T-helper 1 cell treated with Interleukin-12 subunit alpha and Interleukin-12 subunit beta and Interleukin-4 antibody, amounts not matched to agents 30 ng/mL and 1 ng/mL, for 36 hours (primary cell): ENCODE data around the gene FGFR3. TPM values are rescaled to one million over a fixed set of nuclear protein-coding genes. Genes with fewer than 3 reads are reported as not detected.

Experiments
- intact Hi-C: fragments of 100-400 bp; cut with micrococcal nuclease; formaldehyde crosslinking; loops from one replicate; pipeline ENCODE4 v1.15.1; 2024
- total RNA-seq: library from RNA; stranded (reverse); gene quantifications from 2 replicates; pipeline ENCODE4 v1.2.3, GENCODE V29; 2022

FGFR3 gene
- total RNA-seq, 1 donor from 2014 or later = 0.39 TPM

DNA sequence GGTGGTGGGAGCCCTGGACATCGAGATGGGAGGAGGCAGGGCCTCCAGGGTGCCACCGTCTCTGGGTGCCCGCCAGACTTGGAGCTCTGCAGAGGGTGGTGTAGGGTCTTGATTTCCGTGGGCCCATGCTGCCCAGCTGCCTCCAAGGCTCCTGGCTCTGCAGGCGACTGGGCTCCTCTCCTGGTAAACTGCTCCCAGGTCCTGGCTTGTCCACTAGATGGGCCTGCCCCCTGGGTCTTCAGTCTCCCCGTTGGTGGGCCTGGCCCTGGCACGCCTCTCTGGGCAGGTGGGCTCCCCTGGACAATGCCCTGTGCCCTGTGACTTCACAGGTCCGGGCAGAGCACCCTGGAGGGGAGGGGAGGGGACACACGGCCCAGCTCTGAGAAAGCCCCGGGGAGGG lies 7.7 kb downstream of the FGFR3 start:
- intact Hi-C loops = no loop called here

DNA sequence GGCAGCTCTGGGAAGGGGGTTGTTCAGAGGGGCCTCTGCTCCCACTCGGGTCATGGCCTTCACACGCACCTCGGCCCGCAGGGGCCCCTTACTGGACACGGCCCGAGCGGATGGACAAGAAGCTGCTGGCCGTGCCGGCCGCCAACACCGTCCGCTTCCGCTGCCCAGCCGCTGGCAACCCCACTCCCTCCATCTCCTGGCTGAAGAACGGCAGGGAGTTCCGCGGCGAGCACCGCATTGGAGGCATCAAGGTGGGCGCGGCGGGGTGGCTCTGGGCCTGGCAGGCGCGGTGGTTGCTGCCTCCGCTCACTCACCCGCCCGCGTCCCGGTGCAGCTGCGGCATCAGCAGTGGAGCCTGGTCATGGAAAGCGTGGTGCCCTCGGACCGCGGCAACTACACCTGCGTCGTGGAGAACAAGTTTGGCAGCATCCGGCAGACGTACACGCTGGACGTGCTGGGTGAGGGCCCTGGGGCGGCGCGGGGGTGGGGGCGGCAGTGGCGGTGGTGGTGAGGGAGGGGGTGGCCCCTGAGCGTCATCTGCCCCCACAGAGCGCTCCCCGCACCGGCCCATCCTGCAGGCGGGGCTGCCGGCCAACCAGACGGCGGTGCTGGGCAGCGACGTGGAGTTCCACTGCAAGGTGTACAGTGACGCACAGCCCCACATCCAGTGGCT lies 8.3 kb downstream of the FGFR3 start:
- intact Hi-C loops = no loop called here

DNA sequence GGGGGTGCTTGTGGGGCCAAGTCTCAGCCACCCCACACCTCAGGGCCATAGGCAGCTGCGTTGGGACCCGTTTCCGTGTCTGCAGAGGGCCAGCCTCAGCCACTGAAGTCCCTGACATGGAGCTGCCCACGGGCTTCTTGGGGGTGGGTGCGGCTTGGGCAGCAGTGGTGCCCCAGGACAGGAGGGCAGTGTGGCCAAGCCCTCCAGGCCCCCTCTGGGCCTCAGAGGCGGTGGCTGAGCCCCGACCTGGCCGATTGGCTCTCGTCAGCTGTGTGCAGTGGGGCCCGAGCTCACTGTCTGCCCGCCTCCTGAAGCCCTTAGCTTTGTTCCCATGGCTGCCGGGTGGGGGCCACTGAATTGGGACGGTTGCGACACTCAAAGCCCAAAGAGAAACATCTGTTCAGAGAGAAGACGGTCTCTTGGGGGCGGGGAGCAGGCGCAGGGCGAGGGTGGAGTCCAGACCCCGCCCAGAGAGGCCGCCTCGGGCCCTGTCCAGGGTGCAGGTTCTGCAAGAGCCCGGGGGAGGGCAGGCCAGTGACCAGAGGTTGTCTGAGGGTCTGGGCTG lies 9.1 kb downstream of the FGFR3 start:
- intact Hi-C loops = no loop called here

DNA sequence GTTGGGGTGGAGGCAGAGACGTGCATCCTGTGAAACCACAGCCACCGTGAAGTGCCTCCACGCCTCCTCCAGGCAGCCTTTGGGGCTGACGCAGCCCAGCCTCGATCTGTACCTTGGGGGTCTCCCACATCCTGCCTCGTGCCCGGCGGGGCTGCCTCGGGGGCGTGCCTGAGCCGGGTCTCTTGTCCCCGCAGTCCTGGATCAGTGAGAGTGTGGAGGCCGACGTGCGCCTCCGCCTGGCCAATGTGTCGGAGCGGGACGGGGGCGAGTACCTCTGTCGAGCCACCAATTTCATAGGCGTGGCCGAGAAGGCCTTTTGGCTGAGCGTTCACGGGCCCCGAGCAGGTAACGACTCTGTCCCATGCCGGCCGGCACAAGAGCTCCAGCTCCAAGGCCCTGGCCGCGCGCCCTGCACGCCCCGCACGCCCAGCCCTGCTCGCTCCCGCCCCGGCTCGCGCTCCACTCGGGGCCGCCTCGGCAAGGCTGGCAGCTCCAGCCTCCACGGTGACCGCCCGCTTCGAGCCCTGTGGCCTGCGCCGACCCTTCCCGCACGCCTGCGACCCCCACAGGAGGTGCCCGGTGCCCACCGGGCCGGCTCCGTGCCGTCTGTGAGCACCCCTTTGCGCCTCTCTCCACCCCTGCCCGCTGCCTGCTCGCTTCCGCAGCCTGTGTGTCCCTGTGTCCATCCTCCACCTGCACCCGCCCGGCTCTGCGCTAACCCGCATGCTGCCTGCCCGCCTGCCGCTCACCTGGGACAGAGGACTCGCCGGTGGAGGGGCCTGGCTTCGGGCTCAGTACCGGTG lies 9.8 kb downstream of the FGFR3 start:
- intact Hi-C loops = no loop called here

DNA sequence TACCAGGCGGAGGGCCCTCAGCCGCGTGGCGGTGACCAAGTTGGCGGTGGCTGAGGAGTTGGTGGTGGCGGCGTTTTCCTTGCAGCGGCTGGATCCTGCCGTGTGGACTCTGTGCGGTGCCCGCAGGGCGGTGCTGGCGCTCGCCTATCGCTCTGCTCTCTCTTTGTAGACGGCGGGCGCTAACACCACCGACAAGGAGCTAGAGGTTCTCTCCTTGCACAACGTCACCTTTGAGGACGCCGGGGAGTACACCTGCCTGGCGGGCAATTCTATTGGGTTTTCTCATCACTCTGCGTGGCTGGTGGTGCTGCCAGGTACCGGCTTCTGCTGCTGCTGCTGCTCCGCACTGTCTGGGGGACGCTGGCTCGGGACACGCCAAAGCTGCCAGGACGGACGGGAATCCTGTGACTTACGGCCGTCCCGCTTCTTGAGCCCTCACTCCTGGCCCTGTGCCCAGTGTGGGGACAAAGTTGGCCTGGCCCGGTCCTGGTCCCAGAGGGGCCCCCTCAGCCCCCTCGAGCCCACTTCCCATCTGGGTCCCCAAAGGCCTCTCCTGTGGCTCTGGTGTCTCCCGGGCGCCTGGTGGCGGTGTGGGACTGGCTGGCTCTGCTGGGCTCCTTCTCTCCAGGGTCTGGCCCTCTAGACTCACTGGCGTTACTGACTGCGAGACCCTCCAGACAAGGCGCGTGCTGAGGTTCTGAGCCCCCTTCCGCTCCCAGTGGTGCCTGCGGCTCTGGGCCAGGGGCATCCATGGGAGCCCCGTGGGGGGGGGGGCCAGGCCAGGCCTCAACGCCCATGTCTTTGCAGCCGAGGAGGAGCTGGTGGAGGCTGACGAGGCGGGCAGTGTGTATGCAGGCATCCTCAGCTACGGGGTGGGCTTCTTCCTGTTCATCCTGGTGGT lies 10.7 kb downstream of the FGFR3 start:
- intact Hi-C loops = no loop called here

DNA sequence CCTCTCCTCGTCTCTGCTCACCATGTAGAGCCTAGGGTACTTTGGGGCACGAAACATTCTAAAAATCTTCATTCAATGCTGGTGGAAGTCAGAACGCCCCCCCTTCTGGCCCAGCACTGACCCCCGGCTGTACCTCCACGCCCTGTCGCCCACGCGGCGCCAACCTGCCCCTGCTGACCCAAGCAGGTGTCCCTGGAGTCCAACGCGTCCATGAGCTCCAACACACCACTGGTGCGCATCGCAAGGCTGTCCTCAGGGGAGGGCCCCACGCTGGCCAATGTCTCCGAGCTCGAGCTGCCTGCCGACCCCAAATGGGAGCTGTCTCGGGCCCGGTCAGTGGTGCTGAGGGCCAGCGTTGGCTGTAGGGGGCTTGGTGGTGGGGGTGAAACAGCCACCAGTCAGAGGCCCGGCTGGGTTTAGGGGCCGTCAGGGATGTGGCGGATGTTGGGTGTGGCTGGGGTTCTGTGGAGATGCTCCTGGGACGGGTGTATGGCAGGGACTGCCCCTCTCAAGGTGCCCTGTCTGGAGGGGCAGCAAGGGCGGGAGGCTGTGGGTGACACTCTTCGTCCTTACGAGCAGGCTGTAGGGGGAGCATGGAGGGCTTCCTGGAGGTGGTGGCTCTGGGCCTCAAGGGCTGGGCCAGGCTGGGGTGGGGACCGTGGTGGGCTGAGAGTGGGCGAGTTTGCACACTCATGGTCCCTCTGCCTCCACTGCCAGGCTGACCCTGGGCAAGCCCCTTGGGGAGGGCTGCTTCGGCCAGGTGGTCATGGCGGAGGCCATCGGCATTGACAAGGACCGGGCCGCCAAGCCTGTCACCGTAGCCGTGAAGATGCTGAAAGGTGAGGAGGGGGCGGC lies 11.8 kb downstream of the FGFR3 start:
- intact Hi-C loops = no loop called here

DNA sequence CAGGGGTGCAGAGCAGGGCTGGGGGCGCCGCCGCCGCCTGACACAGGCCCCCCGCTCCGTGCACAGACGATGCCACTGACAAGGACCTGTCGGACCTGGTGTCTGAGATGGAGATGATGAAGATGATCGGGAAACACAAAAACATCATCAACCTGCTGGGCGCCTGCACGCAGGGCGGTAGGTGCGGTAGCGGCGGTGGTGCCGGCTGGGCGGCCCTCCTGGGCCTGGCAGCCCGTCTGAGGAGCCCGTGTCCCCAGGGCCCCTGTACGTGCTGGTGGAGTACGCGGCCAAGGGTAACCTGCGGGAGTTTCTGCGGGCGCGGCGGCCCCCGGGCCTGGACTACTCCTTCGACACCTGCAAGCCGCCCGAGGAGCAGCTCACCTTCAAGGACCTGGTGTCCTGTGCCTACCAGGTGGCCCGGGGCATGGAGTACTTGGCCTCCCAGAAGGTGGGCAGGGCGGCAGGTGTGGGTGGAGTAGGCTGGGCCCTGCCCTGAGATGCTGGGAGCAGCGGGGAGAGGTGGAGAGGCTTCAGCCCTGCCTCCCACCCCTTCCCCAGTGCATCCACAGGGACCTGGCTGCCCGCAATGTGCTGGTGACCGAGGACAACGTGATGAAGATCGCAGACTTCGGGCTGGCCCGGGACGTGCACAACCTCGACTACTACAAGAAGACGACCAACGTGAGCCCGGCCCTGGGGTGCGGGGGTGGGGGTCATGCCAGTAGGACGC lies 12.6 kb downstream of the FGFR3 start:
- intact Hi-C loops = no loop called here

DNA sequence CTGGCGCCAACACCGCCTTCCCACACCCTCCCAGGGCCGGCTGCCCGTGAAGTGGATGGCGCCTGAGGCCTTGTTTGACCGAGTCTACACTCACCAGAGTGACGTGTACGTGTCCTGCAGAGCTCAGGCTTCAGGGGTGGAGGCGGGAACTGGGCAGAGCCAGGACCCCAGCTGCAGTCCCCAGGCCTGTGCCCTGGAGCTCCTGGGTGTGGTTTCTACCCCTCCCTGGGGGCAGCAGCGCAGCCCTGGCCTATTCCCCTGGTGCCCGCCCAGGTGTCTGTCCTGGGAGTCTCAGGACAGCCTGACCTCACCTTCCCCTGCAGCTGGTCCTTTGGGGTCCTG lies 13.1 kb downstream of the FGFR3 start:
- intact Hi-C loops = no loop called here

DNA sequence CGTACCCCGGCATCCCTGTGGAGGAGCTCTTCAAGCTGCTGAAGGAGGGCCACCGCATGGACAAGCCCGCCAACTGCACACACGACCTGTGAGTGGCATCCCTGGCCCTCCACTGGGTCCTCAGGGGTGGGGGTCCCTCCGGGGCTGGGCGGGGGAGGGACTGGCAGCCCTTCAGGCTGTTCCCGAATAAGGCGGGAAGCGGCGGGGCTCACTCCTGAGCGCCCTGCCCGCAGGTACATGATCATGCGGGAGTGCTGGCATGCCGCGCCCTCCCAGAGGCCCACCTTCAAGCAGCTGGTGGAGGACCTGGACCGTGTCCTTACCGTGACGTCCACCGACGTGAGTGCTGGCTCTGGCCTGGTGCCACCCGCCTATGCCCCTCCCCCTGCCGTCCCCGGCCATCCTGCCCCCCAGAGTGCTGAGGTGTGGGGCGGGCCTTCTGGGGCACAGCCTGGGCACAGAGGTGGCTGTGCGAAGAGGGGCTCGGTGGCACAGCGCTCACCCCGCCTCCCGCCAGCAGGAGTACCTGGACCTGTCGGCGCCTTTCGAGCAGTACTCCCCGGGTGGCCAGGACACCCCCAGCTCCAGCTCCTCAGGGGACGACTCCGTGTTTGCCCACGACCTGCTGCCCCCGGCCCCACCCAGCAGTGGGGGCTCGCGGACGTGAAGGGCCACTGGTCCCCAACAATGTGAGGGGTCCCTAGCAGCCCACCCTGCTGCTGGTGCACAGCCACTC lies 13.7 kb downstream of the FGFR3 start:
- intact Hi-C loops = no loop called here

DNA sequence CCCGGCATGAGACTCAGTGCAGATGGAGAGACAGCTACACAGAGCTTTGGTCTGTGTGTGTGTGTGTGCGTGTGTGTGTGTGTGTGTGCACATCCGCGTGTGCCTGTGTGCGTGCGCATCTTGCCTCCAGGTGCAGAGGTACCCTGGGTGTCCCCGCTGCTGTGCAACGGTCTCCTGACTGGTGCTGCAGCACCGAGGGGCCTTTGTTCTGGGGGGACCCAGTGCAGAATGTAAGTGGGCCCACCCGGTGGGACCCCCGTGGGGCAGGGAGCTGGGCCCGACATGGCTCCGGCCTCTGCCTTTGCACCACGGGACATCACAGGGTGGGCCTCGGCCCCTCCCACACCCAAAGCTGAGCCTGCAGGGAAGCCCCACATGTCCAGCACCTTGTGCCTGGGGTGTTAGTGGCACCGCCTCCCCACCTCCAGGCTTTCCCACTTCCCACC lies 14.3 kb downstream of the FGFR3 start:
- intact Hi-C loops = no loop called here

DNA sequence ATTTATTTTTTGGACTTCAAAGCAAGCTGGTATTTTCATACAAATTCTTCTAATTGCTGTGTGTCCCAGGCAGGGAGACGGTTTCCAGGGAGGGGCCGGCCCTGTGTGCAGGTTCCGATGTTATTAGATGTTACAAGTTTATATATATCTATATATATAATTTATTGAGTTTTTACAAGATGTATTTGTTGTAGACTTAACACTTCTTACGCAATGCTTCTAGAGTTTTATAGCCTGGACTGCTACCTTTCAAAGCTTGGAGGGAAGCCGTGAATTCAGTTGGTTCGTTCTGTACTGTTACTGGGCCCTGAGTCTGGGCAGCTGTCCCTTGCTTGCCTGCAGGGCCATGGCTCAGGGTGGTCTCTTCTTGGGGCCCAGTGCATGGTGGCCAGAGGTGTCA lies 15.3 kb downstream of the FGFR3 start:
- intact Hi-C loops = no loop called here

DNA sequence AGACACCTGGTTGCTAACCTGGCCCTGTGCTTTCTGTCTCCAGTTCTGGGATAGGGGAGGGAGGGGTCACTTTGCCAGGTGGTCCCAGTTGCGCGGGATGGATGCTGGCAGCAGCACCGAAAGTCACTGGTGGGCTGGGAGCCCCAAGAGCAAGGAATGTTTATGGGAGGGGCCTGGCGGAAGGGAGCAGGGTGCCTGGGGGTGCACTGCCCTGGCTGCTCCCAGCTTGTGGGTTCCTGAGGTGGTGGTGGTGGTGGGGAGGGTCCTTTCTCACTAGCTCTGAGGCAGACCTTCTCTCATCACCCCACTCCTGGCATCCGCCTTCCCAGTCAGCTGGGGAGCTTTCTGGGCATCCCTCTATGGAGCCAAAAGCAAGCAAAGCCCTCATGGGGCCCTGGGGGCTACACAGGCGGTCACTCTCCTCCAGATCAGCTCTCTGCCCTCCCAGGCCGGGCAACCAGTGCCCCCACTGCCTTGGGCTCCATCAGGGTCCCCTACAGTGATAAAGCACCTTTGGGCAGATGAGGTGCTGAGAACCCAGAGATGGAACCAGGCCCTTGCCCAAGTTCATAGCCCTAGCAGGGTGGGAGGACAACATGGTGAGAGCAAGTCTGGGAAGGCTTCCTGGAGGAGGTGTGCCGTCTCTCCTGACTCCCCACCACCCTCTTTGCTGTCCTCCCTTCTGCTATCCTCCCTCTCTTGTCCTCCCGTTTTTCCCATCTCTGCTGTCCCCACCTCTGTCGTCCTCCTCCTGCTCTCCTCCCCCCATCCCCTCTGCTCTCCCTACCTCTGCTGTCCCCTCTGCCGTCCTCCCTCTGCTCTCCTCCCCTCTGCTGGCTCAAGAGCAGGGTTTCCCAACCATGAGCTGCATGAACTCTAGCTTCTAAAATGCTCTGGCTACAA lies 16.0 kb downstream of the FGFR3 start:
- intact Hi-C loops = no loop called here

DNA sequence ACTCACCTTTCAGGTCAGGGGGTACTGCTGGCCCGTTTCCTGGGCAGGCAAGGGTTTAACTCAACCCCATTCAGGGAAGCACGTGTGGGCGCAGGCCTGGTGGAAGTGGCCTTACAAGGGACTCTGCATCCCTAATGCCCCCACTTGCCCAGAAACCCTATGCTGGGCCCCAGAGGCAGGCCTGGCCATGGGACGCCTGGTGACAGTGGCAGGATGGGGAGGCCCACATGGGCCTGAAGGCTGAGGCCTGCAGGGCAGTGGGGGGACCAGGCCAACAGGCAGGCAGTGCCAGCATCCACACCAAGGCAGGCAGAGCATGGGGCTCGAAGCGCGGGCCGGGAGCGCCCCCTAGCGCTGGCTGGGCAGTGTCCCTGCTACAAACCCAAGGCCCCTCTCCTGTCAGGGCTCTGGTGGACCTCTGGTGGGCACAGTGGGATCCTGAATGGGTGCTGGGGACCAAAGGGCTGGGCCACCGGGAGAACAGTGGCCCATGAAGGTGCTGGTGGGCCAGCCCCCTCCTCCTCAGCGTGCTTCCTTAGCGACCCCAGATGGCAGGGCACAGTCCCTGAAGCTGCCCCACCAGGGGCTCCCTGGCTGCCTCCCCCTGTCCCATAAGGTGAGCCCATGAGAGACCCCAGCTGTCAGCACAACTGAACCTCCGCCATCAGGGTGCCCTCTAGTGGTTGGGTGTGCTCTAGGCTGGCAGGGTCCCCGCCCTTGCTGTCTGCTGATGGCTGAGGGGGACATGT lies 16.8 kb downstream of the FGFR3 start:
- intact Hi-C loops = loop anchor here (1.0 to 5.0 kb wide), 4 partner anchors 62 to 117 kb away; no protein-coding TSS in a partner anchor

DNA sequence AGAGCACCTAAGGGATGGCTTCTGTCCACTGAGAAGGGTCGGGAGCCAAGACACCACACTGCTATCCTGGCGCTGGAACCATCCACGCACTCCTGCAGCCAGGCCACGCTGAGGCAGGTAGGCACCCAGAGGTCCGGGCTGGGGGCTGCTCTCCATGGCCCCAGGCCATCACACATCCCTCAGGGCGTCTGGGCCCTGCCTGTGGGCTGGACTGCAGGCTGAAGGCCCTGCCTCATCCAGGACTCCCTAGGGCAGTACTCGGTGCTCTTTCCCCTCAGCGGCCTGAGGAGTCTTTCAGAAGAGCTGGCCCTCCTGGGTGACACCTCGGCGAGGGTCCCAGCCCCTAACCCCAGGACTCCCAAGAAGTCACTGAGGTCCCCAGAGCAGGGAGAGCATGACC lies 17.7 kb downstream of the FGFR3 start:
- intact Hi-C loops = loop anchor here (1.0 to 5.0 kb wide), 4 partner anchors 62 to 117 kb away; no protein-coding TSS in a partner anchor

DNA sequence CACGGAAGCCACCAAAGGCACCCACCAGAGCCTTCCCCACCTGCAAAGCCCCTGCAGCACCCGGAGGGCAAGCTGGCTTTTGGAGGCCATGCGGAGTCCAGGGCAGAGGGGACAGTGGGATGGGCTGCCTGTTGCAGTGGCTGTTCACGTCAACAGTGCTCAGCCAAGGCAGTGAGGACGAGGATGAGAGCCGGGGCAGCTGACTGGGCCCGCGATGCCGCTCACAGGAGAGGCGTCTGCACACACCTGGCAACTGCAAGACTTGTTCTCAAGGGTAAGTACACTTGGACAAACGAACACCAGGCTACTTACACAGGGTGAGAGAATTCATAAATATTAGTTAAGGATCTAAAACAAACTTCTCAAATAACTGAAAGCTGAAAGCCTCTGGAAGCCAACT lies 19.6 kb downstream of the FGFR3 start:
- intact Hi-C loops = loop anchor here (5.0 kb wide), 2 partner anchors 85 to 100 kb away; no protein-coding TSS in a partner anchor

DNA sequence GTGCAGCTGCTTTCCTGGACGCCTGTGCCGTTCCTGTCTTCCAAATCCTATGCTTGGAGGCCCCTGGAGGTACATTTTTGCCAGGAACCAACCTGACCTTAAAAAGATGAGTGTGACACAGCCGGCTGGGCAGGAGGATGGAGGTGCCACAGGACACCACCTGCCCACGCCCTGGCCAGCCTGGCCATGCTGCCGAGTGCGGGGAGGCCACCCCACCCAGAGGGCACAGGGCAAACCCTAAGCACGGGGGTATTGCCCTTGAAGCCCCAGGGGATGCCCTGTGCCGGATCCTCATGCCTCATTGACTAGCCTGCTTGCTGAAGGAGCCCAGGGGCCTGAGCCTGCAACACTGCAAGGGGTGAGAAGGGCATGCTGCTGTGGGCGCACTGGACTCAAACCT lies 20.1 kb downstream of the FGFR3 start:
- intact Hi-C loops = loop anchor here (5.0 kb wide), 2 partner anchors 84 to 99 kb away; no protein-coding TSS in a partner anchor

DNA sequence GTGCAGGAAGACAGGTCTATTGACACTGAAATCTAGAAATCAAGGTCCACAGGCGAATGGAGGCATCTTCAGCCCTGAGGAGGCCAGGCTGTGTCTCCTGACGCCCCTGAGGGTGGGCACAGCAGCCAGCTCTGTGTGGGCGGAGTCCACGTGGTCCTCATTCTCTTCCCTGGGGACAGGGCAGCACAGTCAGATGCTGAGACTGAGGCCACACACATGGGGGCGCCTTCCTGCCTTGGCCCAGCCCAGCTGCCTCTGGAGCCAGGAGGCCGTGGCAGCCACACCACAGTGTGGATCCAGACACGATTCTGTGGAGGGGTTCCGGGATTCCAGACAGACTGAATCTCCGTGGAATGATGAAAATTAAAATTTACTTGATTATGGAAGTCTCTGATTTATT lies 20.8 kb downstream of the FGFR3 start:
- intact Hi-C loops = loop anchor here (5.0 kb wide), 2 partner anchors 83 to 98 kb away; no protein-coding TSS in a partner anchor
